ENCODE data around the gene TRAF6.
"Not testable (repeated sequence)": the region's sequence is repeated elsewhere in the genome, so short reads cannot be mapped to it uniquely, and the experiment has no call there.

DNA sequence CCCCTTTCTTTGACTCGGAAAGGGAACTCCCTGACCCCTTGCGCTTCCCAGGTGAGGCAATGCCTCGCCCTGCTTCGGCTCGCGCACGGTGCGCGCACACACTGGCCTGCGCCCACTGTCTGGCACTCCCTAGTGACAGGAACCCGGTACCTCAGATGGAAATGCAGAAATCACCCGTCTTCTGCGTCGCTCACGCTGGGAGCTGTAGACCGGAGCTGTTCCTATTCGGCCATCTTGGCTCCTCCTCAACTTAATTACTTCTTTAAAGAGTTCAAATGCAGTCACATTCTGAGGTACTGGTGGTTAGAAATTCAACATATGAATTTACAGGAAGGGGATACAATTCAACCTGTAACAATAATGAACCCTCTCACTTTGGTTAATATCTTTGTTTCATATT, 47.3 kb upstream of the TRAF6 start:
- TF ChIP-seq, protein P1, sequence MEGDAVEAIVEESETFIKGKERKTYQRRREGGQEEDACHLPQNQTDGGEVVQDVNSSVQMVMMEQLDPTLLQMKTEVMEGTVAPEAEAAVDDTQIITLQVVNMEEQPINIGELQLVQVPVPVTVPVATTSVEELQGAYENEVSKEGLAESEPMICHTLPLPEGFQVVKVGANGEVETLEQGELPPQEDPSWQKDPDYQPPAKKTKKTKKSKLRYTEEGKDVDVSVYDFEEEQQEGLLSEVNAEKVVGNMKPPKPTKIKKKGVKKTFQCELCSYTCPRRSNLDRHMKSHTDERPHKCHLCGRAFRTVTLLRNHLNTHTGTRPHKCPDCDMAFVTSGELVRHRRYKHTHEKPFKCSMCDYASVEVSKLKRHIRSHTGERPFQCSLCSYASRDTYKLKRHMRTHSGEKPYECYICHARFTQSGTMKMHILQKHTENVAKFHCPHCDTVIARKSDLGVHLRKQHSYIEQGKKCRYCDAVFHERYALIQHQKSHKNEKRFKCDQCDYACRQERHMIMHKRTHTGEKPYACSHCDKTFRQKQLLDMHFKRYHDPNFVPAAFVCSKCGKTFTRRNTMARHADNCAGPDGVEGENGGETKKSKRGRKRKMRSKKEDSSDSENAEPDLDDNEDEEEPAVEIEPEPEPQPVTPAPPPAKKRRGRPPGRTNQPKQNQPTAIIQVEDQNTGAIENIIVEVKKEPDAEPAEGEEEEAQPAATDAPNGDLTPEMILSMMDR (IDR thresholded peaks at IDR 0.05), result not testable (repeated sequence)
- TF ChIP-seq, protein P2, sequence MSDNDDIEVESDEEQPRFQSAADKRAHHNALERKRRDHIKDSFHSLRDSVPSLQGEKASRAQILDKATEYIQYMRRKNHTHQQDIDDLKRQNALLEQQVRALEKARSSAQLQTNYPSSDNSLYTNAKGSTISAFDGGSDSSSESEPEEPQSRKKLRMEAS (IDR thresholded peaks at IDR 0.05; ENCODE audit: low read depth), result not testable (repeated sequence)
- TF ChIP-seq JUND (IDR thresholded peaks at IDR 0.05); POLR2AphosphoS5 (IDR thresholded peaks at IDR 0.05; ENCODE audit: low read depth, low read length); EZH2phosphoT487 (IDR thresholded peaks at IDR 0.05; ENCODE audit: borderline replicate concordance, low read depth); EP300 (IDR thresholded peaks at IDR 0.05; ENCODE audit: borderline replicate concordance in 1 of 2, low read depth in 1 of 2, low read length in 1 of 2): not testable (repeated sequence)
- TF ChIP-seq, protein P3, sequence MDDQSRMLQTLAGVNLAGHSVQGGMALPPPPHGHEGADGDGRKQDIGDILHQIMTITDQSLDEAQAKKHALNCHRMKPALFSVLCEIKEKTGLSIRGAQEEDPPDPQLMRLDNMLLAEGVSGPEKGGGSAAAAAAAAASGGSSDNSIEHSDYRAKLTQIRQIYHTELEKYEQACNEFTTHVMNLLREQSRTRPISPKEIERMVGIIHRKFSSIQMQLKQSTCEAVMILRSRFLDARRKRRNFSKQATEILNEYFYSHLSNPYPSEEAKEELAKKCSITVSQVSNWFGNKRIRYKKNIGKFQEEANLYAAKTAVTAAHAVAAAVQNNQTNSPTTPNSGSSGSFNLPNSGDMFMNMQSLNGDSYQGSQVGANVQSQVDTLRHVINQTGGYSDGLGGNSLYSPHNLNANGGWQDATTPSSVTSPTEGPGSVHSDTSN (IDR thresholded peaks at IDR 0.05), result not testable (repeated sequence)

Measured in SK-N-SH (cell line).